Effector memory CD4-positive, alpha-beta T cell (primary cell): ENCODE results near the gene DTWD2.

Source experiments
- DNase-seq, 3 donors: peaks; one replicate each; pipeline ENCODE4 v3.0.0-alpha.2; 2020
- H3K27ac ChIP-seq: 2 replicates; pipeline ENCODE4 v1.7.0; 2013; ENCODE audit warnings: mild to moderate bottlenecking, low read length, moderate library complexity; ENCODE audit not compliant: insufficient read depth, poor library complexity, severe bottlenecking
- H3K27me3 ChIP-seq: replicated peaks from 2 replicates; pipeline ENCODE4 v1.7.0; 2013; ENCODE audit warnings: mild to moderate bottlenecking, low read length; ENCODE audit not compliant: insufficient read depth, control insufficient read depth, poor library complexity, severe bottlenecking
- H3K36me3 ChIP-seq: 2 replicates; pipeline ENCODE4 v1.7.0; 2013; ENCODE audit warnings: mild to moderate bottlenecking, low read length, moderate library complexity; ENCODE audit not compliant: control insufficient read depth, insufficient read depth
- H3K4me1 ChIP-seq: 2 replicates; pipeline ENCODE4 v1.7.0; 2013; ENCODE audit warnings: low read length, mild to moderate bottlenecking; ENCODE audit not compliant: control insufficient read depth, insufficient read depth, poor library complexity, severe bottlenecking
- H3K4me3 ChIP-seq: 2 replicates; pipeline ENCODE4 v1.7.0; 2013; ENCODE audit warnings: low read length, low read depth, mild to moderate bottlenecking; ENCODE audit not compliant: insufficient read depth, poor library complexity, severe bottlenecking
- H3K9me3 ChIP-seq: 2 replicates; pipeline ENCODE4 v1.7.0; 2013; ENCODE audit warnings: mild to moderate bottlenecking, low read length, moderate library complexity; ENCODE audit not compliant: control insufficient read depth

Gene DTWD2

DNA sequence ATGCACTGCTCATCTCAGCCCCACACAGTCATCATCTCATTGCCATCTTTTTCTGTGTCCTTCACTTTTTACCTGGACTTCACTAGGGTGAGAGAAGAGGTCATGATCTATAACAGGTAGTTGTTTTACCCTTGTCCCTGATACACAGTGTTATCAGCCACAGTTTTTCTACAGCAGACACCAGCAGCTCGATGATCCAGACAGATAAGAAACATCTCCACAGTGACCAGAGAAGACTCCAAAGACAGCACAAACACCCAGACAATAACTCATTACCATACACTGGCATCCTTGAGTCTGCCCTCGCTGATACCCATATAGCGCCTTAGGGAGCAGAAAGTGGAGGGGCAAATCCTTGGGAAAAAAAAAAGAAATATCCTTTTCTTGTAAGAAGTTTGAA, 194.1 kb downstream of the DTWD2 start:
- no peak for DNase-seq
- Histone ChIP-seq H3K27me3 (no peaks in the 10 kb centered on the region), H3K27ac (no peak overlapping the region), H3K9me3 (no peaks in the 10 kb centered on the region), H3K4me1 (no peaks in the 10 kb centered on the region), H3K4me3 (no peak overlapping the region), H3K36me3 (no peaks in the 10 kb centered on the region)

DNA sequence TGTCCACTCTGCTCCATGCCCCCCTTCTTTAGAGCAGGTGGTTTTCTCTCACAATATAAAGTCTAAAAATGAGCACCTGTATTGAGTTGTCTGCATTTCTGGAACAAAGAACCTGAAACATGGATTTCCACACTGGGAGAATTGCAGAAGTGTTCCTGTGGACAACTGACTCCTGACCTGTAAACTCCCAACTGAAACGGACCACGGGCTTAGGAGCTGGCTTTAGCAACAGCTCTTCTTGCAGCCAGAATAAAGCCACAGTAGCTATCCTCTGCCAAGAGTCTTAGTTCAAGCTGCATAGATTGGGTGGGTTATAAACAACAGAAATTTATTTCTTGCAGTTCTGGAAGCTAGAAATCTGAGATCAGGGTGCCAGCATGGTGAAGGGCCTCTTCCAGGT, 194.7 kb downstream of the DTWD2 start:
- no peaks in the 10 kb centered on the region for H3K27me3 ChIP-seq
- H3K9me3 ChIP-seq: no peaks in the 10 kb centered on the region
- H3K4me1 ChIP-seq: no peaks in the 10 kb centered on the region
- H3K36me3 ChIP-seq: no peaks in the 10 kb centered on the region
- no peak overlapping the region for H3K27ac ChIP-seq
- DNase-seq: no peak
- no peak overlapping the region for H3K4me3 ChIP-seq

DNA sequence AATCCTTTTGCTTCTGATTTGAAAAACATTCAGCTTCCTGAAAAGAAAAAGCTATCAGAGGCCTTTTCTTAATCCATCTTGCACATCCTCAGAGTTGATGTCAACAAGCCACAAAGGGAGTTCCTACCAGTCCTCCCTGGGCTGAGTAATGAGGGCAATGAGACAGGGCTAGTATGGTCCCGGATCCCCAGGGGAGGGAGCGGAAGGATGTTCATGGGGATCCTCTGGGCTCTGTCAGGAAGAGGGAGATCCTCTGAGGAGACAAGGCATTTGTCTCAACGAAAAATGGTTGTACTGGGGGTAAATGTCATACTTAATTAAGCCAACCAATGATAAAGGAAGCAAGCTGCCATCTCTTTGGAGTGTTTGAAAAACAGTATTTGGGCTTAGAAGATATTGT, 195.3 kb downstream of the DTWD2 start:
- no peak overlapping the region for H3K4me3 ChIP-seq
- no peaks in the 10 kb centered on the region for H3K36me3 ChIP-seq
- no peaks in the 10 kb centered on the region for H3K9me3 ChIP-seq

DNA sequence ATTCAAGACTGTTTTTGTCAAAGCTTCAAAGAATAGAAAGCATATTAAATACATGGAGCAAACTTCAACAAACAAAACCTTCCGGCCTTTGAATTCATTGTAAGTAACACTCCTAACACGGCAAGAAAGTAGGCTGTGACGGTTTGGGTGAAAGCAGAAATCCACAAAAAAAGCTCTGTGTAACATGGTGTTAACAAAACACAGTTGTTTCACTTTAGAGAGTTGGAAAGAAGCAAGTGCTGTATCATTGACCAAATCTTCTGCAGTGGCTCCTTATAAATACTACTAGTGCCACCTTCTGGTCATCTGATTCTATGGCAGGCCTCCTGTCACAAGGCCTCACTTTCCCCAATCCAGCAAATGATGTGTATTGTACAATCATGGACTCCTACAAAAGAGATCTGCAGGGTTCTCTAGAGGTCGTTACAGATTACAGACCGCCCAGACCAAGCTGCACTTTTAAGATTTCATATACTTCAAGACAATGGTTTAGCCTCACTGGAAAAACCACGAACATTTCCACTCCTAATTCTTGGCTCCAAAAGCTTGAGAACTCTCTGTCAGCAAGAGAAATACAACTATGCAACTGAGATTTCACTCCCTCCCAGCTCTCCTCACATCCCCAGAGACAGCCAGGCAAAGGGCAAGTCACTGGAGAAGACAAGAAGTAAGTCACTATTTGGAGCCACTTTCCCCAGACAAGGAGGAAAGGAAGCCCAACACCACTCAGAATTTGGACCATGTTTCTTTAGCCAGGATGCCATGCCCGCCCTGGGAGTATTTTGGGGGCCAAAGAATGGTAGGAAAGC, 196.2 kb downstream of the DTWD2 start:
- no peak for DNase-seq
- no peaks in the 10 kb centered on the region for H3K27me3 ChIP-seq
- no peaks in the 10 kb centered on the region for H3K36me3 ChIP-seq
- H3K27ac ChIP-seq: no peak overlapping the region
- H3K4me1 ChIP-seq: no peaks in the 10 kb centered on the region
- no peak overlapping the region for H3K4me3 ChIP-seq
- no peaks in the 10 kb centered on the region for H3K9me3 ChIP-seq

More for the DNA sequence above, 195.3 kb downstream of the DTWD2 start:
- DNase-seq: no peak
- Histone ChIP-seq H3K27ac (no peak overlapping the region), H3K27me3 (no peaks in the 10 kb centered on the region), H3K4me1 (no peaks in the 10 kb centered on the region)

DNA sequence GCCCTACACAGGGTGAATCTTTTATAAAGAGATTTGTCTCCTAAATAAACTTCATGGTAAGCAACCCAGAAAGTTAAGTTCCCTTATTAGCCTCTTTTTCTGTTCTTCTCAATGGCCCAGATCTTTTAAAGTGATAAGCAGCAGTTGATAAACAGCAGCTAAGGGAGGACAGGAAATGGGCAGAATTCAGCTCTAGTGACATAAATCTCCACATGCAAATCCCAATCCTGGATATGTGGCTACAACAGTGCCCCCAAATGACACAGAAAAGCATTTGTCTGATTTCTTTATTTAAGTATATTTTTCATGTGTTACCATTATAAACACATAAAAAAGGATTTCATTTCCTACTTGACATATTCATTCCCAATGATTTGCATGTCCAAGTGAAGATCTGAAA, 199.0 kb downstream of the DTWD2 start:
- no peak overlapping the region for H3K4me3 ChIP-seq
- DNase-seq: no peak
- H3K27me3 ChIP-seq: no peaks in the 10 kb centered on the region
- no peaks in the 10 kb centered on the region for H3K4me1 ChIP-seq
- no peaks in the 10 kb centered on the region for H3K9me3 ChIP-seq
- no peak overlapping the region for H3K27ac ChIP-seq
- no peaks in the 10 kb centered on the region for H3K36me3 ChIP-seq

DNA sequence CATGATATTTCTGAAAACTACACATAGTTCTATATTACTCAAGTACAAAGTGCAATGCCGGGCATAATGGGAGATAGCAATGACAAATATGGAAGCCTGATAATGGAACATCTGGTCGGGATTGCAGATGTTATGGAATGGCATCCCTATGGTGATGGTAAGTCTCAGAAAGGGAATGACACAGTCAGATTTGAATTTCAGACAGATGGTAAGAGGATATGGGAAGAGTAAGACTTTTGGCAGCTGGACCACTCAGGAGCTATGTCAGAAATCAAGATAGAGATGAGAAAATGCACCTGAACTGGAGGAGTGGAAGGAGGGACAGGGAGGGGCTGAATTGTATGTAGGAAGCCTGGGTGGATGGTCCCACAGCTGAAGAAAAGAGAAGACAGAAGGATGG, 200.0 kb downstream of the DTWD2 start:
- DNase-seq: no peak
- Histone ChIP-seq H3K36me3 (no peaks in the 10 kb centered on the region), H3K9me3 (no peaks in the 10 kb centered on the region), H3K4me3 (no peak overlapping the region), H3K27me3 (no peaks in the 10 kb centered on the region), H3K27ac (no peak overlapping the region), H3K4me1 (no peaks in the 10 kb centered on the region)
